GM15510 (cell line): ENCODE data around the gene SLC25A21.

Experiments used
- POLR2A ChIP-seq: IDR thresholded peaks from 3 replicates; pipeline ENCODE4 v1.6.1; 2011; ENCODE audit warnings: borderline replicate concordance; ENCODE audit not compliant: insufficient read length; ENCODE audit errors: extremely low read depth

The SLC25A21 gene

DNA sequence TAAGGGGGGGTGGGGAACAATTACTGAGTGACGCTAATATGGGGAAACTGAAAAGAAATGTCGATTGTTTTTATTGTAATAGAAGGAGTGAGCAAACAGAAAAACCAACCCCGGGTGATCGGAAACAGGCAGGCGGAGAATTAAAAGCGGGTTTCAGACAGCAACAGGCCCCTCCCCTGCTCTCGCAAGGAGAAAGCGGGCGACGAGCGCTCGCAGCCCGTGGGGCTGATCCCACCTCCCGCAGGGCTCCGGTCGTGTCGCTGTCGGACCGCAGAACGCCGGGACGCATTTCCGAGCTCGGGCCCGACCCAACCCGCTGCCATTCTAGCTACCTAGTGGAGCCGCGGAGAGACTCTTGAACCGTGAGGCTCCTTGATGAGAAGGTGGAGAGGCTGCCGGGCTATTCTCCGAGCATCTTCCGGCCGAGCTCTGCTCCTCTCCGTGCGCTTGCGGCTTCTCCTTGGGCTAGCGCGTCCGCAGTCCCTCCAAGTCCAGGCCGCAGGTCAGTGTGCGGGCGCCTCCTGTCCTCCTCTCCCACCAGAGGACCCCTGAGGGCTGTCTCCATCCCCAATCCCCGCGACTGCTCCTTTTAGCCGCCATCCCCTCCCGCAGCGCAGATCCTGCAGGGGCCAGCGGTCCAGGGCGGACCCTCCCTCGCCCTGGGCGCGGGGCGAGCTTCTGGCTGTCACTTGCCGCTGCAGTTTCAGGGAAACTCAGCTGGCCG lies 514.8 kb downstream of the SLC25A21 start:
- TF ChIP-seq POLR2A: no peak

GRCh38 chr14:36656687-36657398 lies 515.6 kb downstream of the SLC25A21 start:
- no peak for TF ChIP-seq POLR2A

- TF ChIP-seq POLR2A: no peak
These were observed 516.3 kb downstream of the SLC25A21 start for GRCh38 chr14:36655963-36656686.

DNA sequence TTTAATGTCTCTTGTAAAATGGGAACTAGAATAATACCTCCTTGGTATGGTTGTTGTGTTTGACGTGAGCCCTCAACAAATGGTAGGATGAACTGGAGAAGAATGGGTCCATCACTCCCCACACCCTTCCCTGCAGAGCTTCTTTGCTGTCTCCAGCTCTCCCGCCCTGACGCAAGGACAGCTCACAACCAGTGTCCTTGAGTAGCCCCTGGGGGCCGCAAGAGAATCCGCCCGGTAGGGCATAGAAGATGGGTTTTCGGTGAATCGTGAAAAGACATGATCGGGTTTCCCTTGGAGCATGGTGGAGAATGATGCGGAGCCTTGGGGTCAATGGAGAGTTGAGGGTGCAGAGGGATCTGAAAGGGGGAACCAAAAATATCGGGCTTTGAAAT lies 516.8 kb downstream of the SLC25A21 start:
- no peak for TF ChIP-seq POLR2A

GRCh38 chr14:36654794-36655381 lies 517.5 kb downstream of the SLC25A21 start:
- TF ChIP-seq POLR2A: no peak

- TF ChIP-seq POLR2A: no peak
These were observed 518.2 kb downstream of the SLC25A21 start for GRCh38 chr14:36653962-36654793.

GRCh38 chr14:36653413-36653812 lies 519.0 kb downstream of the SLC25A21 start:
- no peak for TF ChIP-seq POLR2A

- TF ChIP-seq POLR2A: no peak
These were observed 519.7 kb downstream of the SLC25A21 start for GRCh38 chr14:36652542-36653201.

GRCh38 chr14:36649872-36650650 lies 522.3 kb downstream of the SLC25A21 start:
- no peak for TF ChIP-seq POLR2A

- no peak for TF ChIP-seq POLR2A
These were observed 524.3 kb downstream of the SLC25A21 start for GRCh38 chr14:36647824-36648753.

DNA sequence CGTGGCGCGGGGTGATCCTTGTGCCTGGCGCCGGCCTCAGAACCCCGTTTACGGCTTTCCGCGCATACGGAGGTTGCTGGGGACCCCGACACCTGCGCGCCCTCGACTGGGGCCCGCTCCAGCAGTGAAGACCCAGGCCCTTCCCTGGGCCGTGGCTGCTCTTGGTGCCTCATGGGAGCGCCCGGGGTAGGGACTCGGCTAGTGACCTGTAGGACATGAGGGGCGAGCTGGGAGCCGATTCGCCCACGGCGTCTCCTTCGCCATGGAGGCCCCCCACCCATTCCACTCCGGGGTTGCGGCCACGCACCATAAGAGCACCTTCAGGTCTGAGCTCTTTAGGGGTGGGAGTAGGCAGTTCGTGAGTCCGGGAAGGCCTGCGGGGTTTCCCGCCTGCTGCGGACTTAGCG lies 525.0 kb downstream of the SLC25A21 start:
- no peak for TF ChIP-seq POLR2A
